ENCODE measurements around the gene PPP3CA.

DNA sequence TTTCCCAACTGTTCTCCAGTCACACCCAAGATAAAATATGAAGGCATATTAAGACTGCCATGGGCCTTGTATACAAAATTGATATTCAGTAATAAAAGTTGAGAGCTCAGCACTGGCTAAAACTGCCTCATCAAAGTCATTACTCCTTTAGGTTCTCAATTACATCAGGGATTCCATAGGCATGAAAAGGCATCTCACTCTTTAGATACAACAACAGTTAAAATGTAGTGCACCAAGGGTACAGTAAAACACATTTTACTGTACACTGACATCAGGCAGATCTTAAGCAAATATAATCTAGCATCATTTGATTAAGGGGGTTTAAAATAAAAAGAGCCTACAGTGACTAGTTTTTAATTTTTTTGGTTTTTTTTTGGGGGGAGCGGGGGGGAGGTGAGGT is 107.7 kb downstream of the PPP3CA start:
- no peak for TF ChIP-seq POLR2A (IDR thresholded peaks at IDR 0.05; ENCODE audit: low read depth, low read length)
- TF ChIP-seq POLR2AphosphoS5 (IDR thresholded peaks at IDR 0.05; ENCODE audit: low read depth, low read length): no peak
